ENCODE results near the gene PTRH2.
"Not testable (repeated sequence)": the region's sequence is repeated elsewhere in the genome, so short reads cannot be mapped to it uniquely, and the experiment has no call there.

PTRH2 gene

GRCh38 chr17:59671386-59671785 is 35.8 kb downstream of the PTRH2 start:
- in situ Hi-C loops (cut with MboI; ENCODE audit: low sequenced_read_pairs), result no loop called here

- in situ Hi-C loops (cut with MboI; ENCODE audit: low sequenced_read_pairs), result no loop called here
These were observed 37.3 kb downstream of the PTRH2 start for GRCh38 chr17:59669944-59670343.

DNA sequence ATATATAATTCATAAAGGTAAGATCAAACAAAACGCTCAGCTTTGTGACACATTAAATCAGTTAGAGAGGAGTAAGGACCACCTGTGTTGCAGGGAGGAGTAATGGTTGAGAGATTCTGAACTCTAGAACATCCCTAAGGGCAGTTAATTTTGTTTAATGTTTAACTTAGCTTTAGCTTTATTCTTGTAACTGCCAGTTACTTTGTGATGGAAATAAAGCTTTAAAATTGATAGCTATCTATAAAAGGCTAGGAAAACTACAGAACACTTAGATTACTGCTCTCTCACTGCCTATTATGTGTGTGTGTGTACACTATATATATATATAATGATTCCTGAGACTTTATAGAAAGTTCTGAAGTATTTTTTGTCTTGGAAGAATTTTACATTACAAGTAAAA is 37.8 kb downstream of the PTRH2 start:
- in situ Hi-C loops (cut with MboI; ENCODE audit: low sequenced_read_pairs), result no loop called here

DNA sequence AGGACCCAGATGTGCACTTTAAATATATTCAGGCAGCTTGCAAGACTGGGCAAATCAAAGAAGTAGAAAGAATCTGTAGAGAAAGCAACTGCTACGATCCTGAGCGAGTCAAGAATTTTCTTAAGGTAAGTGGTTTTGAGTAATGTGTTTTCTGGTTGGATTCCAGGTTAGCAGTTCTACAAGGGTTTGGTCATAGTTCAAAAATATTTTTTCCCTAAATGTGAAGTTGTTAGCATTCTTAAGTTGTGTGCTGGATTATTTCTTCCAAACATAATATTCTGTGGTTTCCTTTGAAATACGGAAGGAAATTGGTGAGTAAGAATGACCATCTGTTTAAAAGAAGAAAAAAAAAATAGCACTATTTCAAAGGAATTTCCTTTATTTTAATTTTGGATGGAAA is 38.4 kb downstream of the PTRH2 start:
- in situ Hi-C loops (cut with MboI; ENCODE audit: low sequenced_read_pairs), result no loop called here

- in situ Hi-C loops (cut with MboI; ENCODE audit: low sequenced_read_pairs), result no loop called here
These were observed 41.0 kb downstream of the PTRH2 start for GRCh38 chr17:59666235-59666634.

DNA sequence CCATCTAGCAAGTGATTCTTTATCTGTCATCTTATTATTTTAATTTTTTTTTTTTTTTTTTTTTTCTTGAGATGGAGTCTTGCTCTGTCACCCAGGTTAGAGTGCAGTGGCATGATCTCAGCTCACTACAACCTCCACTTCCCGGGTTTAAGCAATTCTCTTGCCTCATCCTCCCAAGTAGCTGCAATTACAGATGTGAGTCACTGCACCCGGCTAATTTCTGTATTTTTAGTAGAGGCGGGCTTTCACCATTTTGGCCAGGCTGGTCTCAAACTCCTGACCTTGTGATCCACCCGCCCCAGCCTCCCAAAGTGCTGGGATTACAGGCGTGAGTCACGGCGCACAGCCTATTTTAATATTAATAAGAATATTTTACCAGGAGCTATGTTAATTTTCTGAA is 50.6 kb downstream of the PTRH2 start:
- in situ Hi-C loops (cut with MboI; ENCODE audit: low sequenced_read_pairs), result not testable (repeated sequence)

DNA sequence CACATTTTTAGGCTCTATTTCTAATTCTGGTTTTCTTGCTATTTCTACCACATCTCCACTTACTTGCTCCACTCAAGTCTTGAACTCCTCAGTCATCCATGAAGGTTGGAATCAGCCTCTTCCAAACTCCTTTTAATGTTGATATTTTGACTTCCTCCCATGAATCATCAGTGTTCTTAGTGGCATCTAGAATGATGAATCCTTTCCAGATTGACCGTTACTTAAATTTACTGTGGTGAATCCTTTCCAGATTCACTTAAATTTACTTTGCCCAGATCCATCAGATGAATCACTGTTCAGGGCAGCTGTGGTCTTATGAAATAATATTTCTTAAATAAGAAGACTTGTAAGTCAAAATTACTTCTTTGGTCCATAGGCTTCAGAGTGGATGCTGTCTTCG is 55.1 kb downstream of the PTRH2 start:
- in situ Hi-C loops (cut with MboI; ENCODE audit: low sequenced_read_pairs), result no loop called here

DNA sequence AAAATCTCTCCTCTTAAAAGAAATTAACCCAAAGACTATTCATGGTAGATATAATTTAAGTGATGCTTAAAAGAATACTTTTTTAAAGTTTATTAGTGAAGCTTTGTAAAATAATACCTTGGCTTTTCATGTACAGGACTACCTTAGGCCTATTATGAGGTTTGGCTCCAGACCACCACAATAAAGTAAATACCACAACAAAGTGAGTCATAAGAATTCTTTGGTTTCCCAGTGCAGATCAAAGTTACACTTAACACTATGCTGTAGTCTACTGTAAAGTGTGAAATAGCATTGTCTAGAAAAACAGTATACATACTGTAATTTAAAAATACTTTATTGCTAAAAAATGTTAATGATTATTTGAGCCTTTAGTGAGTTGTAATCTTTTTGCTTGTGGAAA is 55.9 kb downstream of the PTRH2 start:
- in situ Hi-C loops (cut with MboI; ENCODE audit: low sequenced_read_pairs), result no loop called here

DNA sequence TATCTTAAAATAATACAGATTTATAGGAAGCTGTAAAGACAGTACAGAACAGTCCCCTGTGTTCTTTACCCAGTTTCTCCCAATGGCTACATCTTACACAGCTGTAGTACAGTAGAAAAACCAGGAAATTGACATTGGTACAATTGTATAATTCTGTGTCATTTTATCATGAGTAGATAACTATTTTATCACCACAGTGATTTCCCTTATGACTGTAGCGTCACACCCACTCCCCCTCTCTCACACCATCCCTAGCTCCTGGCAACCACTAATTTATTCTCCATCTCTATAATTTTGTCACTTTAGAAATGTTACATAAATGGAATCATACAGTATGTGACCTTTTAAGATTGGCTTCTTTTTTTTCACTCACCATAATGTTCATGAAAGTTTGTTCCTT is 56.6 kb downstream of the PTRH2 start:
- in situ Hi-C loops (cut with MboI; ENCODE audit: low sequenced_read_pairs), result no loop called here

- in situ Hi-C loops (cut with MboI; ENCODE audit: low sequenced_read_pairs), result no loop called here
These were observed 57.3 kb downstream of the PTRH2 start for GRCh38 chr17:59649886-59650285.

All from HL-60/S4 treated with phorbol 12-myristate 13-acetate at 8.2 ng/mL for 4 days and 3 days (cell line).